CD4-positive, alpha-beta T cell treated with Interleukin-12 subunit alpha and Interleukin-12 subunit beta, for 1 hour (primary cell): ENCODE data around the gene ABCB11.
"Not testable (repeated sequence)": the region's sequence is repeated elsewhere in the genome, so short reads cannot be mapped to it uniquely, and the experiment has no call there.

Source experiments
- DNase-seq: peaks from one replicate; pipeline ENCODE4 v3.0.0-alpha.2; 2020

The ABCB11 gene

GRCh38 chr2:168874368-168875054 is 156.6 kb downstream of the ABCB11 start:
- no peak for DNase-seq

GRCh38 chr2:168870824-168871223 is 160.3 kb downstream of the ABCB11 start:
- DNase-seq = not testable (repeated sequence)
